NCI-H2029 treated with DMSO at 0.1 percent for 48 hours (cell line): Measurements from ENCODE around the gene SIRPD.
"Not testable (repeated sequence)": the region's sequence is repeated elsewhere in the genome, so short reads cannot be mapped to it uniquely, and the experiment has no call there.

ENCODE experiments used
- DNase-seq: peaks from one replicate; lab custom pipeline; 2025; lab: John Stamatoyannopoulos, UW

Gene SIRPD

GRCh38 chr20:1537731-1538058 lies 19.8 kb downstream of the SIRPD start:
- no peak for DNase-seq

GRCh38 chr20:1536893-1537730 lies 20.4 kb downstream of the SIRPD start:
- DNase-seq = no peak

- DNase-seq = no peak
These were observed 21.9 kb downstream of the SIRPD start for GRCh38 chr20:1535420-1536175.

DNA sequence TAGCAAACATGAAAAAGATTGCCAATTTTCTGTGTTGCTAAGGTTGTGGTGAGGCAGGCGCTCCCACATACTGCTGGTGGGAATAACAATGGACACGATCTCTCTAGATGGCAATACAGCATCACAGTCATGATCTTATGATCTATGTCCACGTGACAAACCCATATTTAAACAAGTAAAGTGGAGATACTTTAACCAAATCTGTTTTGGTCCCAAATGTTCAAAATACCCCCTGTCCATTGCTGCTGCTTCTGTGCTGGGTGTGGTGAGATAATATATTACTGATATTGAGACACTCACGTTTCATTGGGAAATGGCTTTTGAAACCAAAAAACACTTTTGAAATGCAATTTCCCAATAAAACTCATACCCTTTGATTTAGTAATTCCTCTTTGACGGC lies 23.0 kb downstream of the SIRPD start:
- no peak for DNase-seq

GRCh38 chr20:1533059-1533458 lies 24.4 kb downstream of the SIRPD start:
- DNase-seq = no peak

GRCh38 chr20:1528811-1529210 lies 28.7 kb downstream of the SIRPD start:
- DNase-seq = no peak

- DNase-seq = no peak
These were observed 29.6 kb downstream of the SIRPD start for GRCh38 chr20:1527923-1528322.

GRCh38 chr20:1526896-1527295 lies 30.6 kb downstream of the SIRPD start:
- DNase-seq = no peak

DNA sequence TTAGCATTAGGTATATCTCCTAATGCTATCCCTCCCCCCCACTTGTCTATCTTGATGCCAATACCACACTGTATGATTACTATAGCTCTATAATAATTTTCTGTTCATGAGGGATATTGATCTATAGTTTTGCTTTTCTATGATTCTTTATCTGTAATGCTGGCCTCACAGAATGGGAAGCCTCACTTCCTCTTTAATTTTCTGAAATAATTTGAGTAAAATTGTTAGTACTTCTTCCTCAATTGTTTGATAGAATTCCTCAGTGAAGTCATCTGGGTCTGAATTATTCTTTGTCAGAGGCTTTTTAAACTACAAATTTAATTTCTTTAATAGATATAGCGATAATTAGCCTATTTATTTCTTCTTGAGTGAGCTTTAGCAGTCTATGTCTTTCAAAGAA lies 31.2 kb downstream of the SIRPD start:
- DNase-seq = no peak

GRCh38 chr20:1524004-1524403 lies 33.5 kb downstream of the SIRPD start:
- no peak for DNase-seq

GRCh38 chr20:1517010-1517409 lies 40.5 kb downstream of the SIRPD start:
- no peak for DNase-seq

DNA sequence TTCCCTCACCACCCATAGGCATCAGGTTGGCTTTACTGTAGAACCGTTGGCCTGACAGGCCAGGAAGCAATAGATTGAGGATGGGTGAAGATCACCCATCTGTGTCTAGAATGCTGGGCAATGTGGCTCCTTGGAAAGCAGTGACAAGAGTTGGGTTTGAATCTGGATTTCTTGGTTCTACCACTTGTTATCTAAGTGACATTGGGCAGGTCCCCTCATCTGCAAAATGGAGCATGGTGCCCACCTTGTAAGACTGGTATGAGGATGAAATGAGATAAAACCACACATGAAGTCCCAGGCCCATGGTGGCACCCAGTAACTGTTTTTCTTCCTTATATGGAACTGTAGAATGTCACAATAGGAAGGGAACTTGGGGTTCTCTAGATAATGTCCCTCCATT lies 43.7 kb downstream of the SIRPD start:
- no peak for DNase-seq

GRCh38 chr20:1509237-1509636 lies 48.3 kb downstream of the SIRPD start:
- no peak for DNase-seq

DNA sequence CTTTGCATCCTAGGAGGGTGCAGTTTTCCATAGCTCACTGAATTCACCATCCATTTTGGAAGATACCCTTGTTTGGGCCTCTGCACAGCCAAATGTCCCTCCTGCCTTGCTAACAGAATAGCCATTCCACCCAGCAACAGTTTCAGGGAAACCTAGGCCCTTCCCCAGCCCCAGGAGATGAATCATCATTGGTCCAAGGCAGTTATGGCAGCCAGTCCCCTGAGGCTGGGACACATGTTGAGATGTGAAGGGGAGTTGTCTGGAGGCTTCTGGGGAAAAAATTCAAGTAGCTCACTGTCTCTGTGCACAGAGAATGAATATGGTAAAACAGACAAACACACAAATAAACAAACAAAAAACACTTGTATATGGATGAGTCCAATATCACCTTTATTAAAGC lies 48.9 kb downstream of the SIRPD start:
- DNase-seq = no peak

GRCh38 chr20:1507276-1507675 lies 50.2 kb downstream of the SIRPD start:
- no peak for DNase-seq

DNA sequence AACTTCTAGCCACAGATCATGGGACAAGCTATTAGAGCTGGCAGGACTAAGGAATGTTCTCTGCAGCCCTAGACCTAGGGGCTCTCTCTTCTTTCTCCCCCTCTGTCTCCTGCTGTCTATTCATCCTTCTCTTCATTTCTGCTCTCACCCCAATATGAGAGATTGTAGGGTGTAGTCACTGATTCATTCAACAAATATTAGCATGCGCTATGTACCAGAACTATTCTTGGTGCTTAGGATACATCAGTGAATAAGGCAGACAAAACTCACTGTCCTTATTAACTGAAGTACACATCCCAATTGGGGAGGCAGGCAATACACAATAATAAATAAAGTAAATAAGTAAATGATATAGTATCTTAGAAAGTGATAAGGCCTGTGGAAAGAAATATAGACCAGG lies 51.6 kb downstream of the SIRPD start:
- DNase-seq = no peak

DNA sequence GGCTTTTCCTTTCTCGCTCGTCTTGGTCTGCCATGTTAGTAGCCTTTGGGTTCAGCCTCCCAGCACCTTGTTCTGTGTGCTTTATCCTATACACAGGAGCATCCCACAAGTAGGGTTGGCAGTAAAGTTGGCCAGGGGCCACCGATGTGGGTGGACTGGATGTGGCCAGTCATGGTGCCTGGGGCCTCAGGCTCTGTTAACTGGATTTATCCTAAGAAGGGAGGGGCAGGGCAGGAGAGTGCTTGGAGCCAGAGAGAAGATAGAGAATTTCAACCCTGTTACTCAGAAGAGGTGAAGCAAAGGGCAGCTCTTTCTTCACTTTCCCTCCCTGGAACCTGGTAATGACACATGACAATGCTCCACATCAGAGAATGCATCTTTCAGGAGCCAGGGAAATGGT lies 52.1 kb downstream of the SIRPD start:
- no peak for DNase-seq

GRCh38 chr20:1503564-1504227 lies 53.8 kb downstream of the SIRPD start:
- peak; percentile 65 for DNase-seq

DNA sequence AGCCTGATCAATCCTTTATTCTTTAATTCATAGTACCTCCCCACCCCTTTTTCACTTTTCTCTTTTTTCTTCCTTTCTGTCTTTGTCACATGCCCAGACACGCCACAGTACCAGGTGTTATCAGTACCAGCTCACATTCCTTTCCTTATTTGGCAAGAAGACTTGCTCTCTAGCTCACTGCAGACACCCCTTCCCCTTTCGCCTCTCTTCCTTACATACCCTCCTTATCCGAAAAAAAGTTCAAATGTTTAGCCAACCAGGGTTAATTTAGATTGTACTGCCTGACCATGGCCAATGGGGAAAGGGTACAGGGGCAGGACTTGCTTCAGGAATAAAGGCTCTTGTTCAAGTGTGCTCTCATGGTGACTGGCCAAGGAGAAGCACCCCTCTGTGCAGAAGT lies 57.0 kb downstream of the SIRPD start:
- no peak for DNase-seq

- DNase-seq = no peak
These were observed 57.7 kb downstream of the SIRPD start for GRCh38 chr20:1499528-1500420.

- DNase-seq = not testable (repeated sequence)
These were observed 60.1 kb downstream of the SIRPD start for GRCh38 chr20:1497371-1497770.

DNA sequence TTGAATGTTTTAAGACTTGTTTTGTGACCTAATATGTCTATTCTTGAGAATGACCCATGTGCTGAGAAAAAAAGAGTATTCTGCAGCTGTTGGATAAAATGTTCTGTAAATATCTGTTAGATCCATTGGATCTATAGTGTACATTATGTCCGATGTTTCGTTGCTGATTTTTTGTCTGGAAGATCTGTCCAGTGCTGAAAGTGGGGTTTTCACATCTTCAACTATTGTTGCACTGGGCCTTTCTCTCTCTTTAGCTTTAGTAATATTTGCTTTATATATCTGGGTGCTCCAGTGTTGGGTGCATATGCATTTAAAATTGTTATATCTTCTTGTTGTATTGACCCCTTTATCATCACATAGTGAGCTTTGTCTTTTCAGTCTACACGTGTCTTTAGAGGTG lies 60.6 kb downstream of the SIRPD start:
- no peak for DNase-seq
